Lower lobe of right lung (tissue), 2 donors: ENCODE results near the gene RPLP2. TPM values are rescaled to one million over a fixed set of nuclear protein-coding genes. Genes with fewer than 3 reads are reported as not detected.
A peak's percentile ranks its signal among the peaks of the same experiment; 100 is the strongest.

Source experiments
- ATAC-seq, 2 donors: fragments of 200-7000 bp; cut with Tn5 transposase; one replicate each; pipeline ENCODE4 v1.9.1; 2020 to 2022; ENCODE audit warnings: mild to moderate bottlenecking in 2 of 2, moderate library complexity in 2 of 2
- DNase-seq: peaks from one replicate; pipeline ENCODE4 v3.0.0-alpha.2; 2020
- H3K27ac ChIP-seq: fragments of 200-600 bp; one replicate; pipeline ENCODE4 v1.8.0; 2022
- H3K27me3 ChIP-seq: fragments of 200-600 bp; one replicate; pipeline ENCODE4 v1.8.0; 2022; ENCODE audit warnings: low read depth
- H3K36me3 ChIP-seq: fragments of 200-600 bp; one replicate; pipeline ENCODE4 v1.8.0; 2022; ENCODE audit warnings: mild to moderate bottlenecking
- H3K4me1 ChIP-seq: fragments of 200-600 bp; one replicate; pipeline ENCODE4 v1.8.0; 2022
- H3K4me3 ChIP-seq: fragments of 200-600 bp; one replicate; pipeline ENCODE4 v1.8.0; 2022; ENCODE audit warnings: mild to moderate bottlenecking
- H3K9me3 ChIP-seq: fragments of 200-600 bp; one replicate; pipeline ENCODE4 v1.8.0; 2022
- CTCF ChIP-seq: fragments of 200-600 bp; IDR thresholded peaks from one replicate; pipeline ENCODE4 v1.8.0; 2022; ENCODE audit warnings: antibody characterized with exemption, mild to moderate bottlenecking
- intact Hi-C: fragments of 100-400 bp; cut with DNase I; formaldehyde crosslinking; loops from one replicate; pipeline ENCODE4 v1.11.0; 2022
- total RNA-seq: library from RNA; stranded (reverse); fragmentation: NEBNext Ultra II Directional; extraction: Animal tissue kit (Norgen Biotek cat#: 25700); gene quantifications from one replicate; pipeline ENCODE4 v1.2.1, GENCODE V29; 2021
- donor health status: DM: no; HTN: yes; CAD: no; lungs with severe emphysema.

The RPLP2 gene
- total RNA-seq, 1 donor from 2014 or later: 1,518 TPM

DNA sequence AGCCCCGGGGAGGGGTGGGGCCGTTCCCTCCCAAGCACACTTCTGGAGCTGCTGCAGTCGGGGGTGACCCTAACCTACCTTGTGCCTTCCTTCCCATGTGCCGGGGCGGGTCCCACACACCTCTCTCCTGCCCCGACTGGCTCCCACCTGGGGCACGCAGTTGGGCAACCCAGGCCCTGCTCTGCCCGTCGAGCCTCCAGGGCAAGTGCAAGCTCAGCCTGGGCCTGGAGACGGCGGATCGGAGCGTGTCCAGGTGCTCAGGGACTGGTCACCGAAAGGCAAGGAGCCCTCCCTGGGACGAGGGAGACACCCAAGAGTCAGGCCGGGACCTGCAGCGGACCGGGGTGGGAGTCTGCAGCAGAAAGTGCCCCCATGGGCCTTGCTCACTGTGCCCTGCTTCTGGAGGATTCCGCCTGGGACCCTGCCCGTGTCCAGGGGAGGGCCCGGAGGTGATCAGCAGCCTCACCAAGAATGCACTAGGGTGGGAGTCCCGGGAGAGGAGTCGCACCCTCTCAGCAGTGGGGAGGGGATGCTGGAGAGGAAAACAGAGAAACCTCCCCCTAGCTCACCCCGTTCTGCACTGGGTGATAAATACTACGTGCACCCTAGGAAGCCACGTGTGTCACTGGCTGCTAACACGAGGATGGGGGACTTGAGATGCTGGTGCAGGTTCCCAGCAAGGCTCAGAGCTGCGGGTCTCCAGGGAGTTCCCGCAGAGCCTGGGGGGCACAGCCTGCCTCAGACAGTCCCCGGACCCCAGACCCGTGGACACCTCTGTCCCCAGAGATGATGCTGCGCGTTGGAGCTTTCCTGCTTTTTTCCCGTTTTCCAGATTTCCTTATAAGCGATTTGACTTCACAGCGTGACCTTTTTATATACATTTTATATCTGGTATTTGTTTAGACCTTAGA lies 27.2 kb upstream of the RPLP2 start:
- TF ChIP-seq CTCF: no peak

DNA sequence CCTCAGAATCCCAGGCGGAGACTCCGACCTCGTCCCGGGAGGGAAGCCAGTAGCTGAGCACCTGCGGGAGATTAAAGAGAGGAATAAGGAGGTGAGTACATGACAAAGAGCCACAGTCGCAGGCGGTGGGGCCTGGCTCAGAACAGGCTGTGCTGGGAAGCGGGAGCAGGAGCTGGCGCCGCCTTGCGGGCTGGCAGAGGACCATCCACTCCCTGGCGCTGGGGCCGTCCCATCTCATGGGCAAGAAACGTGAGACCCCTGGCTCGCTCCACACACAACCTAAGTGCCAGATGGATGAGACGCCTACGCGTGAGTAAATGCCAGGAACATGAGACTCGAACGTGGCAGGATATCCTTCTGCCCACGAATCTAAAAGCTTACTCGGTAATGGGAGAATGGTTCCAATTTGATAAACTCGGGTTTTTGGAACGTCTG lies 26.2 kb upstream of the RPLP2 start:
- TF ChIP-seq CTCF: peak; percentile 64
- intact Hi-C loops: no loop called here
- H3K36me3 ChIP-seq: no peaks in the 10 kb centered on the region
- peaks cover 3% of the 10 kb centered on the region for H3K27me3 ChIP-seq
- H3K4me3 ChIP-seq: no peak overlapping the region
- ATAC-seq (peak; percentile 88 to 93), DNase-seq (peak; percentile 89)
- H3K27ac ChIP-seq: no peak overlapping the region
- H3K9me3 ChIP-seq: no peaks in the 10 kb centered on the region
- peaks cover 12% of the 10 kb centered on the region for H3K4me1 ChIP-seq

More for the DNA sequence above, 27.2 kb upstream of the RPLP2 start:
- H3K4me1 ChIP-seq: peaks cover 19% of the 10 kb centered on the region
- H3K27ac ChIP-seq: no peak overlapping the region
- H3K36me3 ChIP-seq: no peaks in the 10 kb centered on the region
- DNase-seq: no peak
- H3K27me3 ChIP-seq: no peaks in the 10 kb centered on the region
- no peak for ATAC-seq
- H3K4me3 ChIP-seq: no peak overlapping the region
- no peaks in the 10 kb centered on the region for H3K9me3 ChIP-seq
- intact Hi-C loops: no loop called here

DNA sequence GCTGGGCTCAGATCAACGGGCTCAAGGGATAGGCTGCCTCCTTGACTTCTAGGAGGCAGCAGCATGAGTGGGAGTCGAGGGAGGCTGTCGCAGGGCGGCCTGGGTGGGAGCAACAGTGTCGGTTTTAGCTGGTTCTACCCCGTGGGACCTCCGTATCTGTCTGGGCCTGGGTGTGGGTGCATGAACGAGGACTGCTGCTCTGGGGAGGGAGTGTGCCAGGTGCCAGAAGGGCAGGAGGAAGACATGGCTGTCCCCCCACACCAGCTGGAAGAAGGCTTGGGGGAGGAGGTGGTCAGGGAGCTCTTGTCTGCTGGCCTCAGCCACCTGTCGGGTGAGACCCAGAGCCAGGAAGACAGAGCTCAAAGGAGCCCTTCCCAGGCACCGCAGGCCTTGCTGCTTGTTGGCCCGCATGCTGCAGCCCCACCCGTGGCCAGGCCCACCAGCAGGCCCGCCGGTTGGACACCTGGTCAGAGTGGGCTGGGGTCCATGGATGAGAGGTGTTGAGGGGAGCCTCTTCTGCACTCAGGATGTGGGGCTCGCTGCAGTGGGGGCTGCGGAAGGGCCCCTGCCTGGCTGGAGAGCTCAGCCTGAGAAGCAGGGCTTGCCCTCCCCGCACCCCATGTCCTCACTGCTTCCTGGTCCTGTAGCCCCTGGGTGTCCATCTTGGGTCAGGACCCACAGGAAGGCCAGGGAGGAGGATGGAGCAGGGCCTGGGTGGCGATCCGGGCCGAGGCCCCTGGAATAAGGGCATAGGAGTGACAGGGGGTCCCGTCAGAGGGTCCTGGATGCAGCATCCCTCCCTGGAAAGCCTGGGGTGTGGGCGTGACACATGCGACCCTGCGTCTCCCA lies 23.3 kb upstream of the RPLP2 start:
- TF ChIP-seq CTCF: no peak
- peaks cover 9% of the 10 kb centered on the region for H3K4me1 ChIP-seq
- H3K4me3 ChIP-seq: no peak overlapping the region
- no peaks in the 10 kb centered on the region for H3K9me3 ChIP-seq
- intact Hi-C loops: no loop called here
- no peak overlapping the region for H3K27ac ChIP-seq
- ATAC-seq (no peak), DNase-seq (no peak)
- H3K27me3 ChIP-seq: peaks cover 18% of the 10 kb centered on the region
- H3K36me3 ChIP-seq: peaks cover 4% of the 10 kb centered on the region

GRCh38 chr11:787084-787675 lies 22.6 kb upstream of the RPLP2 start:
- H3K4me3 ChIP-seq: no peak overlapping the region
- DNase-seq: no peak
- intact Hi-C loops: no loop called here
- H3K36me3 ChIP-seq: peaks cover 12% of the 10 kb centered on the region
- peaks cover 18% of the 10 kb centered on the region for H3K27me3 ChIP-seq
- TF ChIP-seq CTCF: no peak
- ATAC-seq: no peak
- peaks cover 9% of the 10 kb centered on the region for H3K4me1 ChIP-seq
- H3K9me3 ChIP-seq: no peaks in the 10 kb centered on the region
- no peak overlapping the region for H3K27ac ChIP-seq

DNA sequence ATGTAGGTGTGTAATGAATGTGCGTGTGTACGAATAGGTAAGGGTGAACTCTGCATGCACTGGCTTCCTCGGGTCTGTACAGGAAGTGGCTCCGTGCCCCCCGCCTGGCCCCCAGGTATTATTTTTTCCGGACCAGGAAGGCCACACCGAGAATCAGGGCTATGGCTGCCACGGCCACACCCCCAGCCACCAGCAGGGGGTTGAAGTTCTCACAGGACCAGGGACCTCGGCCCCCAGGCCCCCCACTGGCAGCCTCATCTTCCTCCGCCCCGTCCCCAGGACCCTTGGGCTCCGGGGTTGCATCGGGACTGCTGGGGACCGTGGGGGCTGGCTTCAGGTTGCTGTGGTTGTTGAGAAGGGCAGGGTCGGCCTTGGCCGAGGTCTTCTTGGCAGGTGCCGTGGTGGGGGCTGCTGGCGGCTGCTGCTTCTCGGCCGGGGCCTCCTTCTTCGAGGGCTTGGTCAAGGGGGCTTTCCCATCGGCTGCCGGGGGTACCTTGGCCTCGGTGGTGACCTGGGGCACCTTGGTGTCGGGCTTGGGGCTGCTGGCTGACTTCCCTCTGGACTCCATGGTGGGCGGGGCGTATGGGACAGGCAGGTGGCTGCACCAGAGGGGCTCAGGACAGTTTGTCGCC lies 21.6 kb upstream of the RPLP2 start:
- peaks cover 18% of the 10 kb centered on the region for H3K27me3 ChIP-seq
- no peak overlapping the region for H3K27ac ChIP-seq
- H3K4me1 ChIP-seq: peaks cover 6% of the 10 kb centered on the region
- ATAC-seq: no peak
- no peaks in the 10 kb centered on the region for H3K9me3 ChIP-seq
- no peak for DNase-seq
- no peak overlapping the region for H3K4me3 ChIP-seq
- intact Hi-C loops: no loop called here
- H3K36me3 ChIP-seq: peaks cover 14% of the 10 kb centered on the region
- TF ChIP-seq CTCF: no peak
